Measurements from ENCODE around the gene UTS2R. TPM values are rescaled to one million over a fixed set of nuclear protein-coding genes. Genes with fewer than 3 reads are reported as not detected.
"Not testable (repeated sequence)": the region's sequence is repeated elsewhere in the genome, so short reads cannot be mapped to it uniquely, and the experiment has no call there.

UTS2R gene
- total and polyA plus RNA-seq, 12 donors = not detected

GRCh38 chr17:82344175-82344907 is 27.2 kb upstream of the UTS2R start:
- DNase-seq = no peak
- no peaks in the 10 kb centered on the region for H3K9me3 ChIP-seq (replicated peaks in 1 of 3)
- WGBS, 4 donors = 79 to 90% (median 89%) methylated on average over 18 to 24 of the region's 24 CpGs
- no peak overlapping the region for H3K27ac ChIP-seq
- intact Hi-C loops (cut with DNase I) = no loop called here
- TF ChIP-seq POLR2A (IDR thresholded peaks at IDR 0.05) (no peak), CTCF (IDR thresholded peaks at IDR 0.05) (no peak)
- no peaks in the 10 kb centered on the region for H3K36me3 ChIP-seq (replicated peaks in 1 of 2)
- no peaks in the 10 kb centered on the region for H3K27me3 ChIP-seq
- H3K4me3 ChIP-seq = no peak overlapping the region
- H3K4me1 ChIP-seq (replicated peaks in 1 of 2) = peaks cover 0 to 3% of the 10 kb centered on the region in 2 donors

GRCh38 chr17:82345151-82345976 is 26.2 kb upstream of the UTS2R start:
- Histone ChIP-seq H3K4me1 (replicated peaks in 1 of 2) (no peaks in the 10 kb centered on the region), H3K36me3 (replicated peaks in 1 of 2) (no peaks in the 10 kb centered on the region), H3K27ac (no peak overlapping the region), H3K9me3 (replicated peaks in 1 of 3) (no peaks in the 10 kb centered on the region), H3K27me3 (no peaks in the 10 kb centered on the region), H3K4me3 (no peak overlapping the region)
- intact Hi-C loops (cut with DNase I) = no loop called here
- TF ChIP-seq POLR2A (IDR thresholded peaks at IDR 0.05) (no peak), CTCF (IDR thresholded peaks at IDR 0.05) (no peak)
- WGBS, 4 donors = 85 to 89% (median 87%) methylated on average over 41 to 42 of the region's 42 CpGs
- DNase-seq = no peak

- TF ChIP-seq POLR2A (IDR thresholded peaks at IDR 0.05) = no peak
- TF ChIP-seq CTCF (IDR thresholded peaks at IDR 0.05) = no peak
- 67 to 76% (median 69%) methylated on average over 27 to 28 of the region's 28 CpGs for WGBS, 4 donors
- intact Hi-C loops (cut with DNase I) = no loop called here
Measured at GRCh38 chr17:82346342-82347300, 24.9 kb upstream of the UTS2R start.

GRCh38 chr17:82347994-82348393 is 23.6 kb upstream of the UTS2R start:
- H3K36me3 ChIP-seq (replicated peaks in 1 of 2); H3K4me1 ChIP-seq (replicated peaks in 1 of 2); H3K9me3 ChIP-seq (replicated peaks in 1 of 3); H3K27ac ChIP-seq; H3K4me3 ChIP-seq; H3K27me3 ChIP-seq; intact Hi-C loops (cut with DNase I); DNase-seq: not testable (repeated sequence)
- WGBS, 4 donors = 80 to 83% (median 82%) methylated on average over 10 to 11 of the region's 11 CpGs

More at GRCh38 chr17:82346342-82347300, 24.9 kb upstream of the UTS2R start:
- Histone ChIP-seq H3K27ac (no peak overlapping the region), H3K9me3 (replicated peaks in 1 of 3) (no peaks in the 10 kb centered on the region), H3K4me3 (no peak overlapping the region), H3K36me3 (replicated peaks in 1 of 2) (no peaks in the 10 kb centered on the region), H3K27me3 (no peaks in the 10 kb centered on the region), H3K4me1 (replicated peaks in 1 of 2) (no peaks in the 10 kb centered on the region)
- DNase-seq = no peak

All from adrenal gland (tissue), 12 donors.